DMS 273 treated with DMSO at 0.1 percent for 48 hours (cell line): Measurements from ENCODE around the gene BEND6.
"Not testable (repeated sequence)": the region's sequence is repeated elsewhere in the genome, so short reads cannot be mapped to it uniquely, and the experiment has no call there.

ENCODE experiments used
- DNase-seq: peaks from one replicate; lab custom pipeline; 2025; lab: John Stamatoyannopoulos, UW

Gene BEND6

GRCh38 chr6:56984361-56984760, 29.5 kb downstream of the BEND6 start:
- no peak for DNase-seq

- DNase-seq: no peak
Observed at GRCh38 chr6:56984884-56985283, 30.0 kb downstream of the BEND6 start.

DNA sequence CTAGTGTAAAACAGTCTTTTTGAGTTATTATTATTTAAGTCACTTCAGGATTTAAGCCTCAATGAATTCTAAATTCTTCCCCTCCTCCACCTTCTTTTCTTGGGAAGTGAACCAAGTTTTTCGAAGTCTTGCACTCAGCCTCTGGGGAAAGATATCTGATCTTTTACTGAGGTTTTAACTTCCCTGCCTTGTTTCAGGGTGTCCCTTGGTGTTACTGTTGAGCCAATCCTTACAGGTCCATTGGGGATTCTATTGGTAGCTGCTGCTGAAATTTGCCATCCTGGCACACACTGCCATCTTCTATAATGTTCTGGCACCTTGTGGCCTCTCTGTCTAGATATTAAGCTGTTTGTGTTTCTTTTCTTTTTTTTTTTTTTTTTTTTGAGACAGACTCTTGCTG, 31.7 kb downstream of the BEND6 start:
- DNase-seq: no peak

DNA sequence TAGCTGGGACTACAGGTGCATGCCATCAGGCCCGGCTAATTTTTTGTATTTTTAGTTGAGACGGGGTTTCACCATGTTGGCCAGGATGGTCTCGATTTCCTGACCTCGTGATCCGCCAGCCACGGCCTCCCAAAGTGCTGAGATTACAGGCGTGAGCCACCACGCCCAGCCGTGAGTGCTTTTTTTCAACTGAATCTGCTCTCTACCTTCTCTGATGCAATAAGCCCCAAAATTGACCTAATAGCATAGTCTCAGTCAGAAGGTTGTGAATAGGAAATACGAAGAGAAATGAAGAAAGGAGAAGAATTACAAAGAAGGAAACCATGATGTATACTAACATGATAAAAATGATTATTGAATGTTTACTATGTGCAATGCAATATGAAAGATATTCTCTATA, 33.2 kb downstream of the BEND6 start:
- DNase-seq: no peak

DNA sequence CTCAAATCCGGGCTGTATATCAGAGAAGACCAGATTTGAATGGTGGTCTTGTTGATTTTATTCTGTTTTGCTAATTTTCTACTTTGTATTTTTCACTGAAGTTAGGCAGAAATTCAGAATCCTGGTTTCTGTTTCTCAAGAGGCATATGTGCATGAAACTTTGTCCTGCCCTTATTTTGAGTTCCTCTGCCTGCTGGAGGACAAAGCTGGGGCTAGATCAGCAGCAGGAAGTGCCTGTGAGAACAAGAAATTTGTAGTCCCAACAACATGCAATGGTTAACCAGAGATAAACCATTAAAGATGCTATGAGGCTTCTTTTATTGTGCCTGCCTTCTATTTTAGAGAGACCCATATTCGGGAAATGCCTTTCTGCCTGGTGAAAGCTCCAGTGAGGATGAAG, 37.1 kb downstream of the BEND6 start:
- DNase-seq: no peak

DNA sequence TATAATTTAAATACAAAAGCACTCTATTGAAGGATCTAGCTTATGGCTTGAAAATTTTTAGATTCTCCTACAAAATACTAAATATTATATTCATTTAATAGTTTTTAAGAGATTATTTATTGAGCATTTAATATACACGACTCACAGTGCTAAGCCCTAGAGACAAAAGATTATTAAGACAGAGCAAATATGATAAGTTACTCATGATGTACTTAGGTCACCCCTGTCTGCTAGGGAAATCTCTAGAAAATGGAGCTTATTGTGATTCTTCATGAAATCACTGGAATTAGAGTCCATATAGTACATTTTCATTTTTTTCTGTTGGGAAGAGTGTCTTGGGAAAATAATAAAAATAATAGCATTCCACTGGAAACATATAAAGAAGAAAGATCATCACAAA, 37.8 kb downstream of the BEND6 start:
- DNase-seq: no peak

DNA sequence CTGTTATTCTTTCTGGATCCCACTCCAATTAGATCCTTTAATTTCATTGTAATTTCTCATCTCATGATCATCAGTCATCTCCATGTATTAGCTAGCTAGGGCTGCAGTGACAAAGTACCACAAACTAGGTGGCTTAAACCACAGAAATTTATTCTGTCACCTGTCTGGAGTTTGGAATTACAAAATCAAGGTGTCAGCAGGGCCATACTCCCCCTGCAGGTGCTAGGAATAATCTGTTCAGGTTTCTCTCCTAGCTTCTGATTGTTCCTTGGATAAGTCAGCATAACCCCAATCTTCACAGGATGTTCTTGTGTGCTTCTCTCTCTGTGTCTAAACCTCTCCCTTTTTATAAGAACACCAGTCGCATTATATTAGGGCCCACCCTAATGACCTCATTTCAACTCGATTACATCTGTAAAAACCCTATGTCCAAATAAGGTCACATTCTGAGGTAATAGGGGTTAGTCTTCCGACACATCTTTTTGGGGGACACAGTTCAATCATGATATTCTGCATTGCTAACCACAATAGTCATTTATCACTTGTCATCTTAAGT, 40.5 kb downstream of the BEND6 start:
- no peak for DNase-seq

GRCh38 chr6:56996401-56996800, 41.5 kb downstream of the BEND6 start:
- DNase-seq: no peak

DNA sequence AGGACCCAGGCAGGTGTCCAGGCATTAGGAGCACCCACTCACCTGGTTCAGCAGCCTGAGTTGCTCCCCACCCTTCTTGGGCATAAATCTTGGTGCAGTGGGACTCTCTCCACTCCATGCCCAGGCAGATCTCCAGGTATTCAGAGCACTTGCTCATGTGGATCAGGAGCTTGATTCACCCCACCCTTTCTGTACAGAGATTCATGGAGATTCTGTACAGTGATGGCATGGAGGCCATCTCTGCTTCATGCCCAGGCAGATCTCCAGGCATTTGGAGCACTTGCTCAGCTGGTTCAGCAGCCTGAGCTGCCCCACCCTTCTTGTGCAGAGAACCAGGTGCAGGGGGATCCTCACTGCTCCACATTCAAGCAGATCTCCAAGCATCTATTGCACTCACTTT, 44.1 kb downstream of the BEND6 start:
- DNase-seq: no peak

DNA sequence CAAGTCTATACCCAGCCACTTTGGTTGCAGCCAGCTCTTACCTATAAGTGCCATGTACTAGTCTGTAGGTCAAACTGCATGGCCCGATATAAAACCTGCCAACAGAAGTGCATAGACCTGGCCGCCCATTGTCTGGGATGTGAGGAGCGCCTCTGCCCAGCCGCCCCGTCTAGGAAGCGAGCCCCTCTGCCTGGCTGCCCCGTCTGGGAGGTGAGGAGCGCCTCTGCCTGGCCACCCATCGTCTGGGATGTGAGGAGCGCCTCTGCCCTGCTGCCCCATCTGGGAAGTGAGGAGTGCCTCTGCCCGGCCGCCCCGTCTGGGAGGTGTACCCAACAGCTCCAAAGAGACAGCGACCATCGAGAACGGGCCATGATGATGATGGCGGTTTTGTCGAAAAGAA, 44.8 kb downstream of the BEND6 start:
- DNase-seq: not testable (repeated sequence)

DNA sequence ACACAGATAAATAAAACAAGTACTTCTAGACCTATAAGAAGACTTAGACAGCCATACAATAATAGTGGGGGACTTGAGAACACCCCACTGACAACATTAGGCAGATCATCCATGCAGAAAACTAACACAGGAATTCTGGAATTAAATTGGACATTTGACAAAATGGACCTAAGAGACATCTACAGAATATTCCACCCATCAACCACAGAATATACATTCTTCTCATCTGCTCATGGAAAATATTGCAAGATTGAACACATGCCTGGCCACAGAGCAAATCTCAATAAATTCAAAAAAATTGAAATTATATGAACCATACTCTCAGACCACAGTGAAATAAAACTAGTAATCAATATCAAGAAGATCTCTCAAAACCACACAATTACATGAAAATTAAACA, 47.3 kb downstream of the BEND6 start:
- DNase-seq: no peak

DNA sequence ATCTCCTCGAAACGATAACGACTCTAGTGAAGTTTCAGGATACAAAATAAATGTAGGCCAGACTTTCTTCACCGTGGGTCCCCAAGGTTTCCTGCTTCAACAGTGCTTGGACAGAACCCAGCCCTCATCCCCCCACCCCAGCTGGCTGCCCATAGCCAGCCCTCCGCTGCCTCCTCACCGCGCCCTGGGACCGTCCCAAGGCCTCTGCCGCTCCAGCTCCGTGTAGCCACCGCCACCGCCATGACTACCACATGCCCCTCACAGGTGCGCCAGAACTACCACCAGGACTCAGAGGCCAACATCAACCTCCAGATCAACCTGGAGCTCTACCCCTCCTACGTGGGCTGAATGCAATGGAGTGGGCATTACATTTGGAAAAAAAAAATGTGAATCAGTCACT, 49.4 kb downstream of the BEND6 start:
- DNase-seq: no peak

DNA sequence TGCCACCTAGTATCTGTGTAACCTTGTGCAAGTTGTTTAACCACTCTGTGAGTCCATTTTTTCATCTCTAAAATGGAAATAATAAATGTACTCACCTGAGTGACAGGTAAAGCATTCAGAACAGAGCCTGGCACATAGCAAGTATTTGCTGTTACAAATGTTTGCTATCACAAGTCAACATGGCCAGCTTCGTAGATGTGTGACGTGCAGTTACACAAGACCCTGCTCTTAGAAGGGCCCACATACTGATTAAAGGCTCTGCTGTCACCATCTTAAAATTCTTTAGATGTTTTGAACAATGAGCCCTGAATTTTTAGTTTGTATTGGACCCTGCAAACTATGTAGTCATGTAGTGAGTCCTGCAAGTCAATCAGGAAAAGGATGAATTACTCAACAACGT, 51.2 kb downstream of the BEND6 start:
- no peak for DNase-seq

DNA sequence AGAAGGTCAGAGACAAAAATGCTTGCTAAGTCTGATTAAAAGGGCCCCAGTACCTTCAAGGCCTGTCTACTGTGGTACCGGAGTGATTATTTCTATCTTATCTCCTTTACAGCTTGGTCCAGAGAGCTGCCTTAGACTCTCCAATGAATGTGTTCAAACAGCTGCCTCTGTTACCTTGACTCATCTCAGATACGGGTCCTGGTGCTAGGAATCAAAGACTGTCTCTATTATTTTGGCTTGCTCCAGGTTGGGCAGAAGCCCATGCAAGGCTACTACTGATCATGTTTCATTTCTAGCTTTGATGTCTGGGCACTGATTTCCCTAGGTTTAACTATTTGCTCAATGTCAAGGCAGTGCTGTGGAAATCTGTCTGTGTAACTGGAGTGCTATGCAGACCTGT, 53.2 kb downstream of the BEND6 start:
- not testable (repeated sequence) for DNase-seq

- DNase-seq: peak; percentile 39
Observed at GRCh38 chr6:57013521-57013926, 58.6 kb downstream of the BEND6 start.

- DNase-seq: no peak
Observed at GRCh38 chr6:57017069-57017468, 62.2 kb downstream of the BEND6 start.

- no peak for DNase-seq
Observed at GRCh38 chr6:57017841-57018240, 62.9 kb downstream of the BEND6 start.

DNA sequence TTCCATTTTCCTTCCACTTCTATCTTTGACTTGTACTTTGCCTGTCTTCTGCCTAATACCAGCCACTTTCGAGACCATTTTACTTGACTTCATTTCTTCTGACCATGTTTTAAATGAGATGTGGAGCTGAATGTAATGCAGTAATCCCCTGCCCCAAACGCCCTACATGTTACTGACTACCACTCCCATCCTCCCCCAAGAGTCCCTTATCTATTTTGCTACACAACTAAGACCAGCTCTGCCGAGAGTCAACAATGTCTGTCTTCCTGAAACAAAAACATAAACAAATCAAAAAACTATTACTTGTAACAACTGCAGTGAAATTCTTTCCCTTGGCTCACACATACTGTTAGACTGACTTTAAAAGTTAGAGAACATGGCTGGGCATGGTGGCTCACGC, 64.5 kb downstream of the BEND6 start:
- no peak for DNase-seq

- DNase-seq: peak; percentile 37
Observed at GRCh38 chr6:57021086-57021720, 66.3 kb downstream of the BEND6 start.

- DNase-seq: no peak
Observed at GRCh38 chr6:57024321-57024720, 69.4 kb downstream of the BEND6 start.

DNA sequence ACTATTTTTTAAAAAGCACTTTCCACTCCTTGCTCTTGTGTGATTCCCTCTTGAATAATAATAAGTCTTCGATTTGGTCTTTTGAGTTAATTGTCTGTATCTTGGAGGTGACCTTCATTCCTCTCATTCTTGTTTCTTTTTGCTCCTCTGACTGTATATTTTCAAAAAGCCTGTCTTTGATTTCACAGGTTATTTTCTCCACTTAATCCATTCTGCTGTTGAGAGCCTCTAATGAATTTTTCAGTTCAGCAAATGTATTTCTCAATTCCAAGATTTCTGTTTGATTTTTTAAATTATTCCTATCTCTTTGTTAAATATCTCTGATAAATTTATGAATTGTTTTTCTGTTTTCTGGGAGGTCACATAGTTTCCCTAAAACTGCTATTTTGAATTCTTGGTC, 69.9 kb downstream of the BEND6 start:
- no peak for DNase-seq

DNA sequence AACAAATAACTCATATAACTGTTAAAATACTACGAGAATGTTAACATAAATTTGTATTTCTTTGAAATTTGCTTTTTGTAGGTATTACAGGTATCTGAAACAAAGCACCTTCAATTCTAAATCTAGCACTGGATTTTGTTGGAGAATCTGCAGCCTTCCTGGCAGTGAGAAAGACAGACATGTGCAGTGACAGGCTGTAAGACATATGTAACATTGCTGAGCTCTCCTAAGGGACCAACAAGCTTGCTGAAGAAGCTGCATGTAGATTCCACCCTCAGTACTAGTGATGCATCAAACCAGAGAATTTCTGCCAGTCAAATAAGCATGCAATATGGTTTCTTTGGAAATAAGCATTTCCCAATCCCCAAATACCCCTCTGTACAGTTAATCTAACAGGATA, 71.1 kb downstream of the BEND6 start:
- no peak for DNase-seq

DNA sequence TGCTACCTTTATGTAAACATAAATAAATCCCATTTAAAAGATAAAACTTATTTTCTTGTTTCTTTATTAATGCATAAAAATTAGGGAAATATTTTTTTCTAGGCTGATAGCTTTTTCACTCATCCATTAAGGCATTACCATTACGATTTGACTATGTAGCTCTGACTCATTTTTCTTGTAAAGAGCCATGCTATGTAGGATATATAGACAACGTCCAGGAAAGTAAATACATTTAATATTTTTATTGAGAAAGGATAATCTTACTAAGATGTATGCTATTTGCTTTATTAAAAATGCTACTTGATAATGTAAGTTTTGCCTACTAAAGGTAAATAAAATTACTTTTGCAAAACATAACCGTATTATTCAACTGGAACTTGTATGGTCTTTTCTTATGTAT, 72.4 kb downstream of the BEND6 start:
- no peak for DNase-seq

DNA sequence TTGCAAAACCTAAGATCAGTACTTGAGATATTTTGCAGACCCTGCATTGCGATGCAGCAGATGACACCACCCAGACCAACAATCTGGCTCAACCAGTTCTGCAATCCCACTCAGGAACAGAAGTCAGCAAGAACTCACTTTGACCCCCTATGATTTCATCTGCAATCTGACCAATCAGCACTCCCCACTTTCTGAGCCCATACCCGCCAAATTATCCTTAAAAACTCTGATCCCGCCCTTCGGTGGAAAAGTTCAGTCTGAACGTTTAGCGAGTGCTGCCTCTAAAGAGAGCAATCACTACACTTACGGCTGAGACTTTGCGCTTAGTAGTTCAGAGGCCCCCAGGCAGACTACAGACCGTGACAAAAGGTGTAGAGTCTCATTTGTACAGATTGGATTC, 74.3 kb downstream of the BEND6 start:
- no peak for DNase-seq
